ENCODE data around the gene MYD88. TPM values are rescaled to one million over a fixed set of nuclear protein-coding genes. Genes with fewer than 3 reads are reported as not detected.

MYD88 gene
- total RNA-seq, 1 experiment from 2014 or later = 14.8 TPM

GRCh38 chr3:38130631-38131065, 7.8 kb upstream of the MYD88 start:
- H2AFZ ChIP-seq (ENCODE audit: low read depth, low read length, poor library complexity, severe bottlenecking) = no peak overlapping the region
- H3K36me3 ChIP-seq (ENCODE audit: control insufficient read depth in 1 of 2, insufficient read depth in 2 of 2, low read length in 2 of 2) = peaks cover 25 to 27% of the 10 kb centered on the region in 2 experiments; a peak in 3 of 4 replicates
- no peak overlapping the region for H3K4me2 ChIP-seq (ENCODE audit: low read length)
- no peak overlapping the region for H3K4me3 ChIP-seq (replicated peaks in 1 of 2; ENCODE audit: low read depth in 1 of 2, low read length in 2 of 2)
- POLR2A ChIA-PET = no interaction called here
- H3K9ac ChIP-seq (ENCODE audit: low read length) = no peak overlapping the region
- no peak overlapping the region for H3K27ac ChIP-seq (ENCODE audit: low read depth, low read length)
- ATAC-seq (no peak), DNase-seq (ENCODE audit: low read depth, low spot score) (no peak)
- H3K9me3 ChIP-seq (ENCODE audit: control insufficient read depth in 1 of 2, insufficient read depth in 1 of 2, low read depth in 1 of 2, low read length in 2 of 2) = no peaks in the 10 kb centered on the region
- H3K27me3 ChIP-seq (ENCODE audit: insufficient read depth, low read length) = no peaks in the 10 kb centered on the region
- BruUV-seq (replicated peaks) = no TSS peak
- TF ChIP-seq SIN3A (IDR thresholded peaks at IDR 0.05; ENCODE audit: low read depth) (no peak), JUND (IDR thresholded peaks at IDR 0.05) (no peak), POLR2AphosphoS5 (IDR thresholded peaks at IDR 0.05; ENCODE audit: low read depth, low read length) (no peak), ATF3 (IDR thresholded peaks at IDR 0.05) (no peak), TCF7L2 (IDR thresholded peaks at IDR 0.05; ENCODE audit: borderline replicate concordance, extremely low read depth, insufficient read depth, insufficient read length) (no peak), CBX3 (IDR thresholded peaks at IDR 0.05; ENCODE audit: low read depth) (no peak), EZH2phosphoT487 (IDR thresholded peaks at IDR 0.05; ENCODE audit: borderline replicate concordance) (no peak), EGR1 (IDR thresholded peaks at IDR 0.05; ENCODE audit: low read depth) (no peak), POLR2A (IDR thresholded peaks at IDR 0.05; ENCODE audit: borderline replicate concordance, extremely low read depth, insufficient read depth, insufficient read length) (no peak), YY1 (IDR thresholded peaks at IDR 0.05; ENCODE audit: extremely low read depth, insufficient replicate concordance, low read depth, low read length) (no peak), ELF1 (IDR thresholded peaks at IDR 0.05; ENCODE audit: borderline replicate concordance, low read depth) (no peak), EZH2 (IDR thresholded peaks at IDR 0.05) (no peak), SP1 (IDR thresholded peaks at IDR 0.05; ENCODE audit: low read depth) (no peak), REST (IDR thresholded peaks at IDR 0.05; ENCODE audit: low read depth) (no peak), RAD21 (IDR thresholded peaks at IDR 0.05; ENCODE audit: low read depth) (no peak)
- intact Hi-C loops (cut with micrococcal nuclease) = loop anchor here (2.0 to 10.0 kb wide), 5 partner anchors 117 to 352 kb away; partner anchors contain the start of genes ACVR2B and XYLB
- H3K4me1 ChIP-seq (ENCODE audit: control insufficient read depth in 1 of 2, insufficient read depth in 2 of 2, low read length in 2 of 2) = peaks cover 22 to 27% of the 10 kb centered on the region in 2 experiments
- H4K20me1 ChIP-seq (ENCODE audit: insufficient read depth) = no peaks in the 10 kb centered on the region
- no peaks in the 10 kb centered on the region for H3K9me2 ChIP-seq (ENCODE audit: insufficient read depth)
- RAD21 ChIA-PET (ENCODE audit: low non-redundant PET in 1 of 2, low total read pairs in 2 of 2, uncharacterized antibody in 2 of 2, unreplicated experiment in 2 of 2) = no interaction called here
- H3K79me2 ChIP-seq (ENCODE audit: insufficient read depth, low read length) = peaks cover 2% of the 10 kb centered on the region
- CTCF ChIA-PET = no interaction called here
